ENCODE results near the gene PGR.

PGR gene

DNA sequence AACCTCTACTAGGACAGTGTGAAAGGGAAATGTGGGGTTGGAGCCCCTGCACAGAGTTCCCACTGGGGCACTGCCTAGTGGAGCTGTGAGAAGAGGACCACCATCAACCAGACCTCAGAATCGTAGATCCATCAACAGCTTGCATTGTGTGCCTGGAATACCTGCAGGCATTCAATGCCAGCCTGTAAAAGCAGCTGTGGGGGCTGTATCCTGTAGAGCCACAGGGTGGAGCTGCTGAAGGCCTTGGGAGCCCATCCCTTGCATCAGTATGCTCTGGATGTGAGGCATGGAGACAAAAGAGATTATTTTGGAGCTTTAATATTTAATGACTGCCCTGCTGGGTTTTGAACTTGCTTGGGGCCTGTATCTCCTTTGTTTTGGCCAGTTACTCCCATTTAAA is 46.3 kb downstream of the PGR start:
- Histone ChIP-seq H3K4me2 (ENCODE audit: insufficient read depth, low read length) (no peak overlapping the region), H3K27ac (ENCODE audit: low read length) (no peak overlapping the region), H3K9ac (ENCODE audit: low read depth, low read length) (no peak overlapping the region), H3K9me3 (ENCODE audit: insufficient read depth, low read length, severe bottlenecking) (no peaks in the 10 kb centered on the region), H2AFZ (ENCODE audit: low read depth, low read length) (no peak overlapping the region), H4K20me1 (ENCODE audit: insufficient read depth, low read length) (no peaks in the 10 kb centered on the region), H3K4me3 (ENCODE audit: low read depth in 1 of 2, low read length in 2 of 2) (no peak overlapping the region), H3K36me3 (ENCODE audit: insufficient read depth, low read length) (no peaks in the 10 kb centered on the region), H3K79me2 (ENCODE audit: insufficient read depth, low read length) (no peaks in the 10 kb centered on the region), H3K4me1 (ENCODE audit: insufficient read depth, low read length) (no peaks in the 10 kb centered on the region), H3K27me3 (ENCODE audit: insufficient read depth, low read length, poor library complexity) (no peaks in the 10 kb centered on the region)
- no peak for TF ChIP-seq EZH2 (IDR thresholded peaks at IDR 0.05; ENCODE audit: borderline replicate concordance, low read depth, low read length, severe bottlenecking)
- TF ChIP-seq, protein P1, sequence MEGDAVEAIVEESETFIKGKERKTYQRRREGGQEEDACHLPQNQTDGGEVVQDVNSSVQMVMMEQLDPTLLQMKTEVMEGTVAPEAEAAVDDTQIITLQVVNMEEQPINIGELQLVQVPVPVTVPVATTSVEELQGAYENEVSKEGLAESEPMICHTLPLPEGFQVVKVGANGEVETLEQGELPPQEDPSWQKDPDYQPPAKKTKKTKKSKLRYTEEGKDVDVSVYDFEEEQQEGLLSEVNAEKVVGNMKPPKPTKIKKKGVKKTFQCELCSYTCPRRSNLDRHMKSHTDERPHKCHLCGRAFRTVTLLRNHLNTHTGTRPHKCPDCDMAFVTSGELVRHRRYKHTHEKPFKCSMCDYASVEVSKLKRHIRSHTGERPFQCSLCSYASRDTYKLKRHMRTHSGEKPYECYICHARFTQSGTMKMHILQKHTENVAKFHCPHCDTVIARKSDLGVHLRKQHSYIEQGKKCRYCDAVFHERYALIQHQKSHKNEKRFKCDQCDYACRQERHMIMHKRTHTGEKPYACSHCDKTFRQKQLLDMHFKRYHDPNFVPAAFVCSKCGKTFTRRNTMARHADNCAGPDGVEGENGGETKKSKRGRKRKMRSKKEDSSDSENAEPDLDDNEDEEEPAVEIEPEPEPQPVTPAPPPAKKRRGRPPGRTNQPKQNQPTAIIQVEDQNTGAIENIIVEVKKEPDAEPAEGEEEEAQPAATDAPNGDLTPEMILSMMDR (IDR thresholded peaks at IDR 0.05; ENCODE audit: borderline replicate concordance, extremely low read depth, low read length, poor library complexity, severe bottlenecking): no peak
- ATAC-seq (ENCODE audit: insufficient read depth, low read depth): no peak
- DNase-seq: no peak

DNA sequence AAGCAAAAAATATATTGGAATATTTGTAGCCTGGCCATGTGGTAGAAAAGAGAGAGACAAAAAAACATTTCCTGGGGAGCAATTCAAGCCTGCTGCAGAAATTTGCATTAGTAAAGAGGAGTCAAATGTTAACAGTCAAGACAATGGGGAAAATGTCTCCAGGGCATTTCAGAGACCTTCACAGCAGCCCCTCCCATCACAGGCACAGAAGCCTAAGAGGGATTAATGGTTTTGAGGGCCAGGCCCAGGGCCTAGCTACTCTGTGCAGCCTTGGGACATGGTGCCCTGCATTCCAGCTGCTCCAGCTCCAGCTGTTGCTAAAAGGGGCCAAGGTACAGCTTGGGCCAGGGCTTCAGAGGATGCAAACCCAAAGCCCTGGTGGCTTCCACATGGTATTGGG is 46.8 kb downstream of the PGR start:
- Histone ChIP-seq H3K4me2 (ENCODE audit: insufficient read depth, low read length) (no peak overlapping the region), H3K9me3 (ENCODE audit: insufficient read depth, low read length, severe bottlenecking) (no peaks in the 10 kb centered on the region), H3K27me3 (ENCODE audit: insufficient read depth, low read length, poor library complexity) (no peaks in the 10 kb centered on the region), H4K20me1 (ENCODE audit: insufficient read depth, low read length) (no peaks in the 10 kb centered on the region), H3K79me2 (ENCODE audit: insufficient read depth, low read length) (no peaks in the 10 kb centered on the region), H3K27ac (ENCODE audit: low read length) (no peak overlapping the region), H3K4me1 (ENCODE audit: insufficient read depth, low read length) (no peaks in the 10 kb centered on the region), H2AFZ (ENCODE audit: low read depth, low read length) (no peak overlapping the region), H3K9ac (ENCODE audit: low read depth, low read length) (no peak overlapping the region), H3K36me3 (ENCODE audit: insufficient read depth, low read length) (no peaks in the 10 kb centered on the region), H3K4me3 (ENCODE audit: low read depth in 1 of 2, low read length in 2 of 2) (no peak overlapping the region)
- TF ChIP-seq EZH2 (IDR thresholded peaks at IDR 0.05; ENCODE audit: borderline replicate concordance, low read depth, low read length, severe bottlenecking): no peak
- TF ChIP-seq, protein P1 (IDR thresholded peaks at IDR 0.05; ENCODE audit: borderline replicate concordance, extremely low read depth, low read length, poor library complexity, severe bottlenecking): no peak
- DNase-seq (no peak), ATAC-seq (ENCODE audit: insufficient read depth, low read depth) (no peak)

- no peaks in the 10 kb centered on the region for H3K27me3 ChIP-seq (ENCODE audit: insufficient read depth, low read length, poor library complexity)
- no peak overlapping the region for H3K4me2 ChIP-seq (ENCODE audit: insufficient read depth, low read length)
- H3K79me2 ChIP-seq (ENCODE audit: insufficient read depth, low read length): no peaks in the 10 kb centered on the region
- no peak overlapping the region for H3K9ac ChIP-seq (ENCODE audit: low read depth, low read length)
- DNase-seq (no peak), ATAC-seq (ENCODE audit: insufficient read depth, low read depth) (no peak)
- H2AFZ ChIP-seq (ENCODE audit: low read depth, low read length): no peak overlapping the region
- no peaks in the 10 kb centered on the region for H4K20me1 ChIP-seq (ENCODE audit: insufficient read depth, low read length)
- H3K4me3 ChIP-seq (ENCODE audit: low read depth in 1 of 2, low read length in 2 of 2): no peak overlapping the region
- H3K27ac ChIP-seq (ENCODE audit: low read length): no peak overlapping the region
- no peaks in the 10 kb centered on the region for H3K9me3 ChIP-seq (ENCODE audit: insufficient read depth, low read length, severe bottlenecking)
- no peak for TF ChIP-seq EZH2 (IDR thresholded peaks at IDR 0.05; ENCODE audit: borderline replicate concordance, low read depth, low read length, severe bottlenecking)
- TF ChIP-seq, protein P1 (IDR thresholded peaks at IDR 0.05; ENCODE audit: borderline replicate concordance, extremely low read depth, low read length, poor library complexity, severe bottlenecking): no peak
- no peaks in the 10 kb centered on the region for H3K36me3 ChIP-seq (ENCODE audit: insufficient read depth, low read length)
- H3K4me1 ChIP-seq (ENCODE audit: insufficient read depth, low read length): no peaks in the 10 kb centered on the region
These were observed 65.9 kb downstream of the PGR start for GRCh38 chr11:101063706-101064105.

GRCh38 chr11:101061606-101062005 is 68.0 kb downstream of the PGR start:
- no peak for DNase-seq
- Histone ChIP-seq H4K20me1 (ENCODE audit: insufficient read depth, low read length) (no peaks in the 10 kb centered on the region), H3K9ac (ENCODE audit: low read depth, low read length) (no peak overlapping the region), H3K4me1 (ENCODE audit: insufficient read depth, low read length) (no peaks in the 10 kb centered on the region), H2AFZ (ENCODE audit: low read depth, low read length) (no peak overlapping the region), H3K4me3 (ENCODE audit: low read depth in 1 of 2, low read length in 2 of 2) (no peak overlapping the region), H3K4me2 (ENCODE audit: insufficient read depth, low read length) (no peak overlapping the region), H3K9me3 (ENCODE audit: insufficient read depth, low read length, severe bottlenecking) (no peaks in the 10 kb centered on the region), H3K36me3 (ENCODE audit: insufficient read depth, low read length) (no peaks in the 10 kb centered on the region), H3K79me2 (ENCODE audit: insufficient read depth, low read length) (no peaks in the 10 kb centered on the region), H3K27ac (ENCODE audit: low read length) (no peak overlapping the region), H3K27me3 (ENCODE audit: insufficient read depth, low read length, poor library complexity) (no peaks in the 10 kb centered on the region)
- TF ChIP-seq, protein P1 (IDR thresholded peaks at IDR 0.05; ENCODE audit: borderline replicate concordance, extremely low read depth, low read length, poor library complexity, severe bottlenecking): no peak
- TF ChIP-seq EZH2 (IDR thresholded peaks at IDR 0.05; ENCODE audit: borderline replicate concordance, low read depth, low read length, severe bottlenecking): no peak
- ATAC-seq (ENCODE audit: insufficient read depth, low read depth): no peak
